HG02943 (cell line): Measurements from ENCODE around the gene ATXN7L1.
"Not testable (repeated sequence)": the region's sequence is repeated elsewhere in the genome, so short reads cannot be mapped to it uniquely, and the experiment has no call there.

Experiments used
- ATAC-seq: cut with Tn5 transposase; IDR thresholded peaks from one replicate; pipeline ENCODE4 v1.9.1; 2021; ENCODE audit warnings: mild to moderate bottlenecking, low read depth, moderate library complexity; ENCODE audit not compliant: unreplicated experiment

ATXN7L1 gene

GRCh38 chr7:105807448-105807762 is 69.0 kb downstream of the ATXN7L1 start:
- ATAC-seq, result no peak

GRCh38 chr7:105806592-105807447 is 69.6 kb downstream of the ATXN7L1 start:
- no peak for ATAC-seq

DNA sequence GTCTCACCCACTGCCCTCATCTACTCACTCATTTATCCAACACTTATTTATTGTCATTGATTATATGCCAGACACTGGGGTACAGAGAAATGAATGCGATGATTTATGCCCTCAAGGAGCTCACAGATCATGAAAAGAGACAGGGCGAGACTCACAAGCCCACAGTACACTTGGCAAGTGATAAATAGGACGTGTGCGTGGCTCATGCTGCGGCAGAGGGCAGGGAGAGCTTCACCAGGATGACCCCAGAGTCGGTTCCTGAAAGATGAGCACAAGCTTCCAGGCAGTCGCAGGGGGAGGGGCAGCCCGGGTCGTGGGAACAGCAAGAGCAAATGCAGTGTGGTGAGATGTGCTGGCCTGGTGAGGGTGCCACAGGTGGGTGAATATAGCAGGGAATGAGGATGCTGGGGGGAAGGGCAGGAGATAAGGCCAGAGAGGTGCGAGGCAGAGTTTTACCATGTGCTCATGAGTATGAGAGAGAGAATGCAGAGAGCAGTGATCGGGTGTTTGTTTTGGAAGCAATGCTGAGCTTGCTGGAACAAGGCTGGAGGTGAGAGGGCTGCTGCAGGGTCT is 70.9 kb downstream of the ATXN7L1 start:
- no peak for ATAC-seq

DNA sequence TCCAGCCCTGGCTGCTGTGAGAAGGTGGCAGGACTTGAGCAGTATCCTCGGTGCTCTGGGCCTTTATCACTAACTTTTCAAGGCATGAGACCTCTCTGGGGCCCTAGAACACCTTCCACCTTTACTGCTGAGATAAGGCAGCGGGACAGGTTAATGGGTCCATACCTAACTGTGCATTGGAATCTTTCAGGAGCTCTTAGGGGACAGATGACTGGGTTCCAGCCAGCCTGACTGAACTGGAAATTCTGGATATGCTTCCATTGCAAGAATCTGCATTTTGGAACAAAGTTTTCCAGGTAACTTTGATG is 73.0 kb downstream of the ATXN7L1 start:
- no peak for ATAC-seq

- no peak for ATAC-seq
Measured at GRCh38 chr7:105802604-105803428, 73.6 kb downstream of the ATXN7L1 start.

- ATAC-seq, result no peak
Measured at GRCh38 chr7:105800849-105801534, 75.4 kb downstream of the ATXN7L1 start.

DNA sequence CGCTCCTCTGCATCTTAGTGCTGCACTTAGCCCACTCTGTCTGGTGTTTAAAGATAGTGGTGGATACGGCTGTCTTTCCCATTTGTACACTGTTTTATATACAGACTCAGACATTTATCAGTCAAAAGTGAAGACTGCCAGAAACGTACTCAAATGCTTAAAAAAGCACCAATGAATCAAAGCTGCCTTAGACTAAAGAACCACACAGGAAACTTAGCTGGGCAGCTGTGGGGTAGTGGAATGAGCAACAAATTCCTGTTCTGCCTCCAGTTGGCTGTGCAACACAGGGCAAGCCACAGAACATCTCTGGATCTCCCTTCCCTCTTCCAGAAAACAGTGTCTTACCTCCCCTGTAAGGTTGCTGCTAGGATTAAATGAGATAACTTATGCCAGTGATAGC is 76.0 kb downstream of the ATXN7L1 start:
- ATAC-seq, result no peak

GRCh38 chr7:105799677-105800076 is 76.7 kb downstream of the ATXN7L1 start:
- ATAC-seq, result no peak

- ATAC-seq, result no peak
Measured at GRCh38 chr7:105799006-105799405, 77.4 kb downstream of the ATXN7L1 start.

DNA sequence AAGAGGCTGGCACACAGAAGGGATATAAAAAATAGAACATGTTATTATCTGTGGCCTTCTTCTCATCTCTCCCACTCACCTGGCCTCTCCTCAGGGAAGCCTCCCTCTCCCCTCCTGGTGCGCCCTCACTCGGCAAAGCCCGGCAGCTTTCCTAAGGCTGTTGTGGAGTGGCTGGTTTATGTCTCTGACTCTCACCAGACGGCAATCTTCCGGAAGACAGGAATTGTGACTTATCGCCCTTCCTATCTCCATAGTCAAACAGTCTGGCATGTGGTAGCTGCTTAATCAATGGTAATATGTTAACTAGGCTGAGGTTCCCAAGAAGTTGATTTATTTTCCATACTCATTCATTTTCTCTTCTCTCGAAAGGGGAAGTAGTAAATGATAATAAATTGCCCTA is 78.7 kb downstream of the ATXN7L1 start:
- no peak for ATAC-seq

- no peak for ATAC-seq
Measured at GRCh38 chr7:105796365-105796764, 80.0 kb downstream of the ATXN7L1 start.

DNA sequence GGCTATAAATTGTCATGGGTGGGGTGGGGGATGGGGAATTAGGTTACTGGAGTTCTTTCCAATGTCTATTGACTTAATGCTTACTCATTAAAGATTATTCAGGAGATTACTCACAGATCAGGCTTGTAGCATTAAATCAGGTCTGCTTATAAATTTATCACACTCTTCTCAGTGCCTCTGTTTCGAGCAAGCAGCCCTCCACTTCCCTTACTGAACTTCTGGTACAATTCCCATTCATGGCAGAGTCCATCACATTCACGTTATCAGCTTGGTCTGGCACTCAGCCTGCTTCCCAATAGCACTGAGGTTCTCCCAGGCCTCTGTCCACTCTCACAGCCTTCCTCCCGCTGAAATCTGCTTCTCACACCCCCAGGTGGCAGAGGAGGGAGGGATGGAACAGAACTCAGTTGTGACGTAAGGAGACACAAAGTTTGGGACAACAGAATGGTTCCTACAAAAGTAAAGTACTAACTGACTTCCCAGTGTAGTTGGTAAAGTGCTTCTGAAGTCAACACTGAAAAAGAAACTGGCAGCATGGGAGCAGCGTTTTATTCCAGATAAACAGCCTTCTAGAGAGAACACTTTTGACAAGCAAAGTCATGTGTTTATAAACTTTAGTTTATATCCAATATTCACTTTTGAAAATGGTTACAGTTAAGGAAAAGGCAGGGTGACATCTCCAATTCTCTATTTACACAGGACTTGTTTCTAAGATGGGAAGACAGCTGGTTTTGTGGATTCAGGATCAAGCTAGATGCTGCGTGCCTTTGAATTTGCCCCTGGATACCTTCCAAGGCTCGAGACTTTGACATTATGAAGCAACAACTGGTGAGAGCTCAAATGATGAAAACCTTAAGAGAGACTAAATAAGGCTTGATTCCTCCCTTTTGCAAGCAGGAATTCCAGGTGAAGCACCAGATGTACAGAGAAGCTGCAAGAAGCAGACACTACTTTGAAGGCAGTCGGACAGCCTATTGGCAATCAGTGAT is 81.4 kb downstream of the ATXN7L1 start:
- no peak for ATAC-seq

- no peak for ATAC-seq
Measured at GRCh38 chr7:105792488-105793370, 83.7 kb downstream of the ATXN7L1 start.

DNA sequence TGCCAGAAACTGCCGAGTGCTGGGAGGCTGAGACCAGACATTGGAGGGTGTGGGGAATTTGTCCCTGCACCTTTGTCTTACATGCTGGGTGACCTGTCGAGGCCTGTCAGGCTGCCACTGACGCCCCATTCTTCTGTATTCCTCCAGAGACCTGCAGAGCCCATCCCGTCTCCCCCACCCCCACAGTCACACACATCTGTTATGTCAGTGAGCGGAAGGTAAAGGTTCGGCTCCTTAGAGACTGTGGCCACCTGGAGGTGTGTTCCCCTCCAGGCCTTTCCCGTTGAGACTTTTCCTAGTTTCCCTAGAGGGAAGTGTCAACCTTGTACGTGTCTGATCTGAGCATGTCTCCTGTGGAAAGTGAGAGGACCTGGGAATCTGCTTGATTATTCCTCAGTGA is 84.5 kb downstream of the ATXN7L1 start:
- no peak for ATAC-seq

GRCh38 chr7:105790996-105791395 is 85.4 kb downstream of the ATXN7L1 start:
- ATAC-seq, result no peak

- not testable (repeated sequence) for ATAC-seq
Measured at GRCh38 chr7:105790452-105790851, 85.9 kb downstream of the ATXN7L1 start.

DNA sequence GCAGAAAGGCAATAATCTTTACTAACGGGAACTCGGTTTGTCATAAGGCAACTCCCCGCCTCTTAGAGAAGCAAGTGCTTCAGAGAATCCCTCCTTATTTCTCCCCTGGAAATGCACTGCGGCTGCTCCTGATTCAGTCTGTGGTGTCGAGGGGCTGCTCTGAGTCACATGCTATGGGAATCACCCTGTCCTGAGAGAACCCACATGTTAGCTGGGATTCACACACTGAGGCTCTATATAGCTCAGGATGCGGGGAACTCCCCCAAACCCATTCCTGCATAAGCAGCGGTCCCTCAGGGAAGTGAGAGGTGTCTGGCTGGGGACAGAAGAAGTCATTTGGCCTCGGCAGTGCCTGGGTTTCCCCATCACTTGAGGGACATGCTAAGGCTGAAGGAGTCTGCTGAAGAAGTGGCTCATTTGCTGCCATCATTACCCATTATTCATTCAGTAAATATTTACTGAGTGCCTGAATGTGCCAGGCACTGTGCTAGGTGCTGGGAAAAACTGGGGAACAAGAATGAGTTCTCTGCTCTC is 87.5 kb downstream of the ATXN7L1 start:
- ATAC-seq, result no peak

DNA sequence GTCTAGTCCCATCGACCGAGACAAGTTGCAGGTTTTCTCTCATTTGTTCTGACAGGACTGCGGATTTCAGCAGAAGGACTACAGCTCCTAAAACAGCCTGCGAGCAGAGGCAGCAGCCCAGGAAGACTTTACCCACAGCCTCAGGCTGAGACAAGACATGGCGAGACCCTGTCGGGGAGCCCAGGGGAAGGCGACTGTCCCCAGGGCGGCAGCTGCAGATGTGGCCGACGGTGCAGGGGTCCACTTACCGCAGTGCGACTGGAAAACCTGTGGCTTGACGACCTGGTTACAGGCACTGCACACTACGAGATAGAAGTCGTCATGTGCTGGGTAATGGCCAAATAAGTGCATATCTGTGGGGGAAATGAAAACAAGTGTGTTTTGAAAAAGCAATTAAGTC is 88.0 kb downstream of the ATXN7L1 start:
- ATAC-seq, result no peak

DNA sequence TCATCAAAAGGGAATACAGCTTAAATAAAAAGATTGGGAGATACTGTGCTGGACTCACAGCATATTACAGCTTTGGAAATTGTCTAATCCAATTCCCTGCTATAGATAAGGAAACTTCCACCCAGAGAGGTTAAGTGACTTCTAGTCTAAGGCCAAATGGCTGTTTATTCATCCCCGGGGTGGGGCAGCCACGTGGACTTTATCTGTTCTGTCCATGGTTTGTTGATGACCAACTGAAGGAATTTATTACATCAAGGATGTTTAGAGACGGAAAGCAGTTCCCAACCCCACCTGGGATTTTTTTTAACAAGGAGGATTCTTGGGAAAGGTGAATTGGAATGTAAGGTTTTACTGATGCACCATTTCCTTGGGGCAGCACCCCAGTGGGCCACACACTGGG is 88.6 kb downstream of the ATXN7L1 start:
- no peak for ATAC-seq
